Glomerular visceral epithelial cell (primary cell): ENCODE data around the gene OR6C1.
"Not testable (repeated sequence)": the region's sequence is repeated elsewhere in the genome, so short reads cannot be mapped to it uniquely, and the experiment has no call there.

Experiments used
- DNase-seq: peaks from one replicate; pipeline ENCODE4 v3.0.0-alpha.2; 2016; ENCODE audit errors: extremely low spot score

OR6C1 gene

GRCh38 chr12:55314043-55314442 lies at the start of gene OR6C1:
Gene OR6C1, plus strand, starts transcription at chr12:55314343. Its CDS starts 6,257 bp downstream, at chr12:55320600.
- no peak for DNase-seq

DNA sequence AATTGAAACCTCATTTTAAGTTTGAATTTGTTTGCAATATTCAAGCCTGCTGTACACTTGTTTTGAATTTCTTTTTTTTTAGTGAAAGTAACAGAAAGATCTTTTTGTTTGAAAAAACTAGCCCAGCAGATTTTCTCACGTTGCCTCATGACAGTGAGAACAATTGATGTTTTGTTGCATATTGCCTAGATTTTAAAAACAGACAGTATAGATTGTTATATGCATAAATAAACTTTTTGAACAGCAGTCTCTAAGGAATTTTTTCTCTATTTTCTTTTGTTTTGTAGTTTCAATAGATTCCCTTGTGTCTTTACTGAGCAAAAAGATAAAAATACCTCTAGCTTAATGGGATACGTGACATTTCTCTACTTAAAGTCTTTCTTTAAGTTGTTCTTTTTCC lies 33.2 kb upstream of the OR6C1 start:
- no peak for DNase-seq

GRCh38 chr12:55289999-55290398 lies 24.1 kb upstream of the OR6C1 start:
- no peak for DNase-seq

DNA sequence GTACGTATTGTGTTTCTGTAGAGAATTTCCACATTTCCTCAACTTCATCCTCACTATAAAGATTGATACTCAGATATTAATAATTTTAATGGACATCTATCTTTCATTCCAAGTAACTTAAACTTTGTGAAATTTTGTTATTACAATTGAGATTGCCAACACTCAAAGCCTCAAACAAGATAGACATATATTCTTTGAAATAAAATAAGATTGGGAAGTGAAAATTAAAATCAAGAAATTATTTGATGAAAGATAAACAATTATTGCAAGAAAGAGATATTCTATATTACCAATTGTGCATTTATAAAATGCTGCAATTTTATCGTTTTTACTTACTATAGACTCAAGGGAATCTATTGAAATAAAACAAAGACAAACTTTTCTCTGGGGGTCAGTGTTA lies 17.7 kb upstream of the OR6C1 start, which contains the start of gene OR6C6:
OR6C6 (minus strand) TSS at position 101 of the 400 bp plus-strand sequence. CDS start 1,337 bp downstream, outside the sequence.
- no peak for DNase-seq

GRCh38 chr12:55320201-55320600 lies 6.1 kb downstream of the OR6C1 start:
- no peak for DNase-seq

DNA sequence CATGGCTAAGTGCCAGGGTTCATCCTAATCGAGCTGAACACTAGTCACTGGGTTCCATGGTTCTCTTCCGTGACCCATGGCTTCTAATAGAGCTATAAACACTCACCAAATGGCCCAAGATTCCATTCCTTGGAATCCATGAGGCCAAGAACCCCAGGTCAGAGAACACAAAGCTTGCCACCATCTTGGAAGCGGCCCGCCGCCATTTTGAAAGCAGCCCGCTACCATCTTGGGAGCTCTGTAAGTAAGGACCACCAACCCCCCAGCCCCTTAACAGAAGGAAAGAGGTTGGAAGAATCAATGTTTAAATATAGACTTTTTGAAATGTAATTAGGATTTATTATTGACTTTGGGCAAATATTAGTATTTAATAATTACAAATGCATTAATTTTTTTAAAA lies 11.7 kb downstream of the OR6C1 start:
- not testable (repeated sequence) for DNase-seq

GRCh38 chr12:55330446-55330845 lies 16.3 kb downstream of the OR6C1 start, which contains the start of gene OR6C3:
Gene OR6C3, plus strand, starts transcription at chr12:55330746. Its CDS starts 955 bp downstream, at chr12:55331701.
- DNase-seq, result no peak

- no peak for DNase-seq
These were observed 21.9 kb downstream of the OR6C1 start for GRCh38 chr12:55336002-55336401.

DNA sequence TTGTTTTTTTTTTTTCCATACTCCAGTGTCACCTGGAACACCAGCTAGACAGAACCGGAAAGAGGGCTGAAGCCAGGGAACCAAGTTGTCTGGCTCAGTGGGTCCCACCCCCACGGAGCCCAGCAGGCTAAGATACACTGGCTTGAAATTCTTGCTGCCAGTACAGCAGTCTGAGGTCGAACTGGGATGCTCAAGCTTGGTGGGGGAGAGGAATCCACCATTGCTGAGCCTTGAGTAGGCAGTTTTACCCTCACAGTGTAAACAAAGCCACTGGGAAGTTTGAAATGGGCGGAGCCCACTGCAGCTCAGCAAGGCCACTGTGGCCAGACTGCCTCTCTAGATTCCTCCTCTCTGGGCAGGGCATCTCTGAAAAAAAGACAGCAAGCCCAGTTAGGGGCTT lies 41.2 kb downstream of the OR6C1 start:
- DNase-seq, result not testable (repeated sequence)

DNA sequence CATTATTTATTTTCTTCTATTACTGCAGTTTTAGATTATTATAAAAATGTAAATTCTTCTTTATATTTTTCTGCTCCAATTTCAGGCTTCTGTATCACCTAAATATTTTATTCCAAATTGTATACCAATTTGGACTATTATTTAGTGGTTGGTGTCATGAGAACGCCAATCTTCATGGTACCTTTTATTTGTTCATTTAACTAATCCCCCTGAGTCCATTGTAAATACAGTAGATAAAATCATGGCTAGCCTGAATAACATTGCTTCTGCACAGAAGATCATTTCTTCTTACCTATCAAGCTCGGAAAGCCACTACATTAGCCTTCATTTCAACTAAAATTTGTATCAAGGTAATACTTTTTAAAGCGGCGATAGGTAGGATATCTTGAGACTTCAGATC lies 48.5 kb downstream of the OR6C1 start, which contains the start of gene OR6C75:
OR6C75 (plus strand) TSS at position 301 of the 400 bp plus-strand sequence. CDS start 2,136 bp downstream, outside the sequence.
- DNase-seq, result no peak

DNA sequence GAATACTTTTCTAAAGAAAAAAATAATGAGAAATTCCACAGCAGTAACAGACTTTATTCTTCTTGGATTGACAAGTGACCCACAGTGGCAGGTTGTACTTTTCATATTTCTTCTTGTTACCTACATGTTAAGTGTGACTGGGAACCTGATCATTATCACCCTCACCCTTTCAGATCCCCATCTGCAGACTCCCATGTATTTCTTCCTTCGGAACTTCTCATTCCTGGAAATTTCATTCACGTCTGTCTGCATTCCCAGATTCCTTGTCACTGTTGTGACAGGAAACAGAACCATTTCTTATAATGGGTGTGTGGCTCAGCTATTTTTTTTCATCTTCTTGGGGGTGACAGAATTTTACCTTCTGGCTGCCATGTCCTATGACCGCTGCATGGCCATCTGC lies 50.9 kb downstream of the OR6C1 start:
- DNase-seq, result no peak
